ENCODE measurements around the gene CBX4. TPM values are rescaled to one million over a fixed set of nuclear protein-coding genes. Genes with fewer than 3 reads are reported as not detected.
A peak's percentile ranks its signal among the peaks of the same experiment; 100 is the strongest.

The CBX4 gene
- total and polyA plus RNA-seq, 2 donors (not counting 1 experiment from before 2014, with no cell fraction given) = 5.4 to 13.4 TPM

DNA sequence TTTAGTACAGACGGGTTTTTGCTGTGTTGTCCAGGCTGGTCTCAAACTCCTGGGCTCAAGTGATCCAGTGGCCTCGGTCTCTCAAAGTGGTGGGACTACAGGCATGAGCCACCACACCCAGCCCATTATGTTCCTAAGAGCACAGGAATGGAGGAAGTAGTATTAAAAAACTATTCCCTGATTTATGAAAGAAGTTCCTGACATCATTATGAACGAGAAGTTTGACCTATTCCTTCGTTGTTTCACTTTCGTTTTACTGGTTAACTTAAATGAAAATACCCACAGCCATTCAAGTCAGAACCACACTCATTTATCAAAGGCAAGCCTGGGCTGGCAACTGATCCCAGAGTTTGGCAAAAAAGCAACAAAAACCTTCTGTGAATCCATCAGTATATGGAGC lies 13.5 kb upstream of the CBX4 start:
- Histone ChIP-seq H3K9ac (ENCODE audit: insufficient read depth, low read length) (no peak overlapping the region), H2AFZ (ENCODE audit: low read length) (peak overlapping the region; percentile 90), H3K27ac (ENCODE audit: insufficient read depth, low read length) (peak overlapping the region; percentile 59)

DNA sequence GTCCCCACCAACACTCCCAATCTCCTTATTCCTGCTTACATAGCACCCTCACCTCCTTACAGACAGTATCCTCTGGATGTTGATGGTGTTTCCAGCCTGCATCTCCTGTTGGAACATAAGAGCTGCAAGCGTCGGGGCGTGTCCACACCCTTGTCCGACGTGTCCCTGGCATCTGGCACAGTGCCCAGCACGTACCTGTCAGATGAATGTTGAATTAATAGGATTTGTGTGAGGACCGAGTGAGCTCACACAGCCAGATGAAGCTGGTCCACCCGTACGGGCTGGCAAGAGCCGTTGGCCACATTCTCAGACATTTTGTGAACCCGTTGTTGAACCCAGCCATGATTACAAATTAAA lies 12.2 kb upstream of the CBX4 start:
- H3K9ac ChIP-seq (ENCODE audit: insufficient read depth, low read length) = no peak overlapping the region
- no peaks in the 10 kb centered on the region for H3K4me1 ChIP-seq (ENCODE audit: control insufficient read depth, extremely low read depth, insufficient read depth, low read length)
- no peaks in the 10 kb centered on the region for H4K20me1 ChIP-seq (ENCODE audit: control insufficient read depth, extremely low read depth, insufficient read depth, low read length)
- no peak overlapping the region for H3K27ac ChIP-seq (ENCODE audit: insufficient read depth, low read length)
- no peak overlapping the region for H3K4me3 ChIP-seq (replicated peaks in 1 of 4; ENCODE audit: control extremely low read depth in 1 of 4, insufficient read depth in 1 of 4, low read depth in 3 of 4, low read length in 4 of 4)
- TF ChIP-seq, protein P1, sequence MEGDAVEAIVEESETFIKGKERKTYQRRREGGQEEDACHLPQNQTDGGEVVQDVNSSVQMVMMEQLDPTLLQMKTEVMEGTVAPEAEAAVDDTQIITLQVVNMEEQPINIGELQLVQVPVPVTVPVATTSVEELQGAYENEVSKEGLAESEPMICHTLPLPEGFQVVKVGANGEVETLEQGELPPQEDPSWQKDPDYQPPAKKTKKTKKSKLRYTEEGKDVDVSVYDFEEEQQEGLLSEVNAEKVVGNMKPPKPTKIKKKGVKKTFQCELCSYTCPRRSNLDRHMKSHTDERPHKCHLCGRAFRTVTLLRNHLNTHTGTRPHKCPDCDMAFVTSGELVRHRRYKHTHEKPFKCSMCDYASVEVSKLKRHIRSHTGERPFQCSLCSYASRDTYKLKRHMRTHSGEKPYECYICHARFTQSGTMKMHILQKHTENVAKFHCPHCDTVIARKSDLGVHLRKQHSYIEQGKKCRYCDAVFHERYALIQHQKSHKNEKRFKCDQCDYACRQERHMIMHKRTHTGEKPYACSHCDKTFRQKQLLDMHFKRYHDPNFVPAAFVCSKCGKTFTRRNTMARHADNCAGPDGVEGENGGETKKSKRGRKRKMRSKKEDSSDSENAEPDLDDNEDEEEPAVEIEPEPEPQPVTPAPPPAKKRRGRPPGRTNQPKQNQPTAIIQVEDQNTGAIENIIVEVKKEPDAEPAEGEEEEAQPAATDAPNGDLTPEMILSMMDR (conservative IDR thresholded peaks at IDR 0.05 in 1 of 2, IDR thresholded peaks at IDR 0.05 in 1 of 2; ENCODE audit: low read depth in 1 of 2, low read length in 2 of 2) = no peak
- no peak for TF ChIP-seq EZH2 (IDR thresholded peaks at IDR 0.05; ENCODE audit: low read length, missing control alignments)
- H2AFZ ChIP-seq (ENCODE audit: low read length) = no peak overlapping the region
- no peak overlapping the region for H3K4me2 ChIP-seq (ENCODE audit: extremely low read depth, insufficient read depth, low read length)
- DNase-seq (ENCODE audit: low read depth in 2 of 2) = no peak
- no peaks in the 10 kb centered on the region for H3K36me3 ChIP-seq (ENCODE audit: control insufficient read depth, insufficient read depth, low read length)
- no peaks in the 10 kb centered on the region for H3K79me2 ChIP-seq (ENCODE audit: control insufficient read depth, insufficient read depth, low read length)
- H3K9me3 ChIP-seq (ENCODE audit: control insufficient read depth, insufficient read depth, low read depth, low read length) = no peaks in the 10 kb centered on the region
- H3K27me3 ChIP-seq (ENCODE audit: control insufficient read depth, insufficient read depth, low read length) = peaks cover 6% of the 10 kb centered on the region

More for the DNA sequence above, 13.5 kb upstream of the CBX4 start:
- peak overlapping the region; percentile 90 for H3K4me2 ChIP-seq (ENCODE audit: extremely low read depth, insufficient read depth, low read length)
- H3K4me3 ChIP-seq (replicated peaks in 1 of 4; ENCODE audit: control extremely low read depth in 1 of 4, insufficient read depth in 1 of 4, low read depth in 3 of 4, low read length in 4 of 4) = peak overlapping the region; percentile 31 to 49 (median 38)
- no peaks in the 10 kb centered on the region for H3K79me2 ChIP-seq (ENCODE audit: control insufficient read depth, insufficient read depth, low read length)
- H3K27me3 ChIP-seq (ENCODE audit: control insufficient read depth, insufficient read depth, low read length) = peaks cover 9% of the 10 kb centered on the region
- TF ChIP-seq EZH2 (IDR thresholded peaks at IDR 0.05; ENCODE audit: low read length, missing control alignments) = no peak
- TF ChIP-seq, protein P1 (conservative IDR thresholded peaks at IDR 0.05 in 1 of 2, IDR thresholded peaks at IDR 0.05 in 1 of 2; ENCODE audit: low read depth in 1 of 2, low read length in 2 of 2) = no peak
- peak; percentile 61 to 81 for DNase-seq (ENCODE audit: low read depth in 2 of 2)
- H4K20me1 ChIP-seq (ENCODE audit: control insufficient read depth, extremely low read depth, insufficient read depth, low read length) = no peaks in the 10 kb centered on the region
- H3K9me3 ChIP-seq (ENCODE audit: control insufficient read depth, insufficient read depth, low read depth, low read length) = no peaks in the 10 kb centered on the region
- H3K36me3 ChIP-seq (ENCODE audit: control insufficient read depth, insufficient read depth, low read length) = no peaks in the 10 kb centered on the region
- no peaks in the 10 kb centered on the region for H3K4me1 ChIP-seq (ENCODE audit: control insufficient read depth, extremely low read depth, insufficient read depth, low read length)

DNA sequence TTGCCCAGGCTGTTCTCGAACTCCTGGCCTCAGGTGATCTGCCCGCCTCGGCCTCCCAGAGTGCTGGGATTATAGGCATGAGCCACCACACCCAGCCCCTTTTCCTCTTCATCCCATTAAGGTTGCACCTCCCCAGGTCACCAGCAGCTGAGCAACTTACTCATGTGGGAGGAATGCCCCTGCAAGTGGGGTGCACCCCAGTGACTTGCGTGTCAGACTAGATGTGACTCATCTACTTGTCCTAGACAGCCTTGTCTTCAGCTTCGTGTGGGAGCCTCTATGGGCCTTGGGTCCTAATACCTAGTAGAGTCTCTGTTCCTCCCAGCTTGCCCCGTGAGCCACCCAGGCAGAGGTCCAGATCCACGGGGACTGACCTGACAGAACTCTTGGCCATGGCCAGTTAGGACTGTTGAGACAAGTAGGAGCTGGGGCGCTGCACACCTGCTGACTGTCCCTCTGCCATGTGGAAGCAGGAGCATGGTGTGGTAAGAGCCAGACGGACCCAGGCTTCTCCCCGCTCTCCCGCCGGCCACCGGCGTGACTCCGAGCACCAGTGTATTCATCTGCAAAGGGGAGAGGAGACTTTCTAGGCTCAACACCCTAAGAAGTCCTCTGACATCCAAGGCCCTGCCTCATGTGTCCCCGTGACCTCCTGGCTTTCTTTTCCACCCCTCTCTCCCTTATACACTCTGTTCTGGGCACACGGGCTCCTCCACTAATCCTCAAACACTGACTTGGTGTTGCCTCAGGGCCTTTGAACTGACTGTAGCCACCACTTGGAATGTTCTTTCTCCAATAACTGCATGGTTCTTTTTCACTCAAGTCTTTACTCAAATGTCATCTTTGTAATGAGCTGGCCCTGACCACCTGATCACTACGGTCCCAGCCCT lies 11.6 kb upstream of the CBX4 start:
- no peak overlapping the region for H2AFZ ChIP-seq (ENCODE audit: low read length)
- TF ChIP-seq EZH2 (IDR thresholded peaks at IDR 0.05; ENCODE audit: low read length, missing control alignments) = no peak
- TF ChIP-seq, protein P1 (conservative IDR thresholded peaks at IDR 0.05 in 1 of 2, IDR thresholded peaks at IDR 0.05 in 1 of 2; ENCODE audit: low read depth in 1 of 2, low read length in 2 of 2) = no peak
- no peak overlapping the region for H3K4me3 ChIP-seq (replicated peaks in 1 of 4; ENCODE audit: control extremely low read depth in 1 of 4, insufficient read depth in 1 of 4, low read depth in 3 of 4, low read length in 4 of 4)
- DNase-seq (ENCODE audit: low read depth in 2 of 2) = peak; percentile 38 to 90
- no peaks in the 10 kb centered on the region for H4K20me1 ChIP-seq (ENCODE audit: control insufficient read depth, extremely low read depth, insufficient read depth, low read length)
- no peak overlapping the region for H3K4me2 ChIP-seq (ENCODE audit: extremely low read depth, insufficient read depth, low read length)
- H3K9me3 ChIP-seq (ENCODE audit: control insufficient read depth, insufficient read depth, low read depth, low read length) = no peaks in the 10 kb centered on the region
- peaks cover 6% of the 10 kb centered on the region for H3K27me3 ChIP-seq (ENCODE audit: control insufficient read depth, insufficient read depth, low read length)
- no peaks in the 10 kb centered on the region for H3K4me1 ChIP-seq (ENCODE audit: control insufficient read depth, extremely low read depth, insufficient read depth, low read length)
- no peak overlapping the region for H3K27ac ChIP-seq (ENCODE audit: insufficient read depth, low read length)
- H3K79me2 ChIP-seq (ENCODE audit: control insufficient read depth, insufficient read depth, low read length) = no peaks in the 10 kb centered on the region
- H3K36me3 ChIP-seq (ENCODE audit: control insufficient read depth, insufficient read depth, low read length) = no peaks in the 10 kb centered on the region
- no peak overlapping the region for H3K9ac ChIP-seq (ENCODE audit: insufficient read depth, low read length)

Measured in fibroblast of lung (primary cell).